ENCODE data around the gene HSPG2. TPM values are rescaled to one million over a fixed set of nuclear protein-coding genes. Genes with fewer than 3 reads are reported as not detected.

The HSPG2 gene
- total and polyA plus RNA-seq, 2 of the 13 experiments (the other 11 are each of a cell fraction or from before 2014, with no cell fraction given) = 9.1 to 13.1 TPM

DNA sequence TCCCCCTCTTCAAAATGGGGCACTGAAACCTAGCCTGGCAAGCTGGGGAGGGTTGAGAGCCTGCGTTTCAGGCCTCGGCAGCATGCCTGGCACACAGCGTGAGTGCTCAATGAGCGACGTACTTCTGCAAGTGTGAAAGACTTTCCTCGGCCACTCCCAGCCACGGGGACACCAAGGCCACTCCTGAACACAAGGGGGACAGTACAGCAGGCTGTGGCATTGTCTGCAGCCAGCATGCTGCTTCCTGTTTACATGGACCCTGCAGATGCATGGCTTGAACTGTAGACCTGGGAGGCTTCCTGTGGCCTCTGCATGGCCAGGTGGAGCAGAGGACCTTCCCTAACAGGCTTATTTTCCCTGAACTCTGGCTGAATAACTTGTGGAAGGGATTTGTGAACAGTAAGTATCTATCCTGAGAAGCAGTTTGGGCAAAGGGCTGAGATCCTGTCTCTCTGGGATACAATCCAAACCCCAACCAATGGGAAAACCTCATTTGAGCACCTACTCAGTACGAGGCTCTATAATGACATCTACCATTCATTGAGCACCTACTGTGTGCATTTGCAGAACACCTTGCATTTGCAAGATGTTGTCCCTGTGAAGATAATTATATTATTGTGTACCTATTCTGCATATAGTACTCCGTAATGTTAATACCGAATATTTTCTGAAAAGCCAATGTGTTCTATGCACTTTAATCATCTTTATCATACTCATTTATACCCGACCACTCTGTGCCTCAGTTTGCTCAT lies 9.9 kb upstream of the HSPG2 start (continued):
- peak; percentile 76 for TF ChIP-seq ZNF883 (CRISPR knock-in tag; IDR thresholded peaks at IDR 0.05; ENCODE audit: not compliant biosample characterization)
- no peak for TF ChIP-seq JDP2 (CRISPR knock-in tag; IDR thresholded peaks at IDR 0.05; ENCODE audit: borderline replicate concordance)
- no peak for TF ChIP-seq POLR2G (IDR thresholded peaks at IDR 0.05; ENCODE audit: low read depth, low read length)
- TF ChIP-seq RXRA (CRISPR knock-in tag; IDR thresholded peaks at IDR 0.05) = peak; percentile 60
- no peak; the same call in 1 of the 2 replicates for TF ChIP-seq KDM6A (CRISPR knock-in tag; IDR thresholded peaks at IDR 0.05; ENCODE audit: low read depth)
- TF ChIP-seq RXRB (CRISPR knock-in tag; IDR thresholded peaks at IDR 0.05; ENCODE audit: borderline replicate concordance) = peak; percentile 76
- peak; percentile 91 for TF ChIP-seq HDAC1 (CRISPR knock-in tag; IDR thresholded peaks at IDR 0.05)
- TF ChIP-seq, protein P1, sequence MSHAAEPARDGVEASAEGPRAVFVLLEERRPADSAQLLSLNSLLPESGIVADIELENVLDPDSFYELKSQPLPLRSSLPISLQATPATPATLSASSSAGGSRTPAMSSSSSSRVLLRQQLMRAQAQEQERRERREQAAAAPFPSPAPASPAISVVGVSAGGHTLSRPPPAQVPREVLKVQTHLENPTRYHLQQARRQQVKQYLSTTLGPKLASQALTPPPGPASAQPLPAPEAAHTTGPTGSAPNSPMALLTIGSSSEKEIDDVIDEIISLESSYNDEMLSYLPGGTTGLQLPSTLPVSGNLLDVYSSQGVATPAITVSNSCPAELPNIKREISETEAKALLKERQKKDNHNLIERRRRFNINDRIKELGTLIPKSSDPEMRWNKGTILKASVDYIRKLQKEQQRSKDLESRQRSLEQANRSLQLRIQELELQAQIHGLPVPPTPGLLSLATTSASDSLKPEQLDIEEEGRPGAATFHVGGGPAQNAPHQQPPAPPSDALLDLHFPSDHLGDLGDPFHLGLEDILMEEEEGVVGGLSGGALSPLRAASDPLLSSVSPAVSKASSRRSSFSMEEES (CRISPR knock-in tag; IDR thresholded peaks at IDR 0.05) = peak; percentile 61; the same call in 1 of the 2 replicates
- TF ChIP-seq ZNF460 (CRISPR knock-in tag; IDR thresholded peaks at IDR 0.05; ENCODE audit: borderline replicate concordance) = peak; percentile 26; the same call in 1 of the 2 replicates
- 0 out of 2 replicates have a peak, but pooled peaks have one; percentile 38 for TF ChIP-seq MEIS2 (CRISPR knock-in tag; IDR thresholded peaks at IDR 0.05)
- peak; percentile 18; the same call in 1 of the 2 replicates for TF ChIP-seq POGZ (CRISPR knock-in tag; IDR thresholded peaks at IDR 0.05)
- no peak; the same call in 1 of the 2 replicates for TF ChIP-seq ZNF160 (CRISPR knock-in tag; IDR thresholded peaks at IDR 0.05)
- TF ChIP-seq, protein P2, sequence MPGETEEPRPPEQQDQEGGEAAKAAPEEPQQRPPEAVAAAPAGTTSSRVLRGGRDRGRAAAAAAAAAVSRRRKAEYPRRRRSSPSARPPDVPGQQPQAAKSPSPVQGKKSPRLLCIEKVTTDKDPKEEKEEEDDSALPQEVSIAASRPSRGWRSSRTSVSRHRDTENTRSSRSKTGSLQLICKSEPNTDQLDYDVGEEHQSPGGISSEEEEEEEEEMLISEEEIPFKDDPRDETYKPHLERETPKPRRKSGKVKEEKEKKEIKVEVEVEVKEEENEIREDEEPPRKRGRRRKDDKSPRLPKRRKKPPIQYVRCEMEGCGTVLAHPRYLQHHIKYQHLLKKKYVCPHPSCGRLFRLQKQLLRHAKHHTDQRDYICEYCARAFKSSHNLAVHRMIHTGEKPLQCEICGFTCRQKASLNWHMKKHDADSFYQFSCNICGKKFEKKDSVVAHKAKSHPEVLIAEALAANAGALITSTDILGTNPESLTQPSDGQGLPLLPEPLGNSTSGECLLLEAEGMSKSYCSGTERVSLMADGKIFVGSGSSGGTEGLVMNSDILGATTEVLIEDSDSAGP (CRISPR knock-in tag; IDR thresholded peaks at IDR 0.05; ENCODE audit: borderline replicate concordance) = peak; percentile 43; the same call in 1 of the 2 replicates
- TF ChIP-seq PTBP1 (IDR thresholded peaks at IDR 0.05; ENCODE audit: low read depth, low read length, poor library complexity, severe bottlenecking) = no peak
- TF ChIP-seq ZNF614 (CRISPR knock-in tag; IDR thresholded peaks at IDR 0.05; ENCODE audit: borderline replicate concordance) = peak; percentile 70
- no peak for TF ChIP-seq MZF1 (CRISPR knock-in tag; IDR thresholded peaks at IDR 0.05; ENCODE audit: borderline replicate concordance)
- no peak for TF ChIP-seq ZNF672 (CRISPR knock-in tag; IDR thresholded peaks at IDR 0.05)
- TF ChIP-seq BHLHE40 (IDR thresholded peaks at IDR 0.05; ENCODE audit: low read length) = no peak
- no peak for TF ChIP-seq ONECUT2 (CRISPR knock-in tag; IDR thresholded peaks at IDR 0.05)
- TF ChIP-seq MTA3 (CRISPR knock-in tag; IDR thresholded peaks at IDR 0.05) = no peak
- TF ChIP-seq NR2F6 (IDR thresholded peaks at IDR 0.05) = no peak
- peak; percentile 72; the same call in 1 of the 2 replicates for TF ChIP-seq NR2F6 (CRISPR knock-in tag; IDR thresholded peaks at IDR 0.05)
- TF ChIP-seq TGIF2 (CRISPR knock-in tag; IDR thresholded peaks at IDR 0.05) = peak; percentile 54; the same call in 1 of the 2 replicates
- TF ChIP-seq ZNF432 (CRISPR knock-in tag; IDR thresholded peaks at IDR 0.05; ENCODE audit: borderline replicate concordance) = no peak
- TF ChIP-seq ZNF230 (CRISPR knock-in tag; IDR thresholded peaks at IDR 0.05) = peak; percentile 56; the same call in 1 of the 2 replicates
- TF ChIP-seq MYC (CRISPR knock-in tag; IDR thresholded peaks at IDR 0.05; ENCODE audit: borderline replicate concordance) = peak; percentile 90
- TF ChIP-seq, protein P3, sequence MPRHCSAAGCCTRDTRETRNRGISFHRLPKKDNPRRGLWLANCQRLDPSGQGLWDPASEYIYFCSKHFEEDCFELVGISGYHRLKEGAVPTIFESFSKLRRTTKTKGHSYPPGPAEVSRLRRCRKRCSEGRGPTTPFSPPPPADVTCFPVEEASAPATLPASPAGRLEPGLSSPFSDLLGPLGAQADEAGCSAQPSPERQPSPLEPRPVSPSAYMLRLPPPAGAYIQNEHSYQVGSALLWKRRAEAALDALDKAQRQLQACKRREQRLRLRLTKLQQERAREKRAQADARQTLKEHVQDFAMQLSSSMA (CRISPR knock-in tag; IDR thresholded peaks at IDR 0.05) = peak; percentile 60; the same call in 1 of the 2 replicates
- TF ChIP-seq ZNF136 (CRISPR knock-in tag; IDR thresholded peaks at IDR 0.05; ENCODE audit: low read depth) = no peak
- TF ChIP-seq ZFAT (CRISPR knock-in tag; conservative IDR thresholded peaks at IDR 0.05) = no peak
